ENCODE results near the gene GUCY2D.

GUCY2D gene

GRCh38 chr17:8051831-8052230 is 49.4 kb downstream of the GUCY2D start:
- WGBS (ENCODE audit: insufficient coverage) = 94% methylated on average over 5 of the region's 7 CpGs
- H3K27ac ChIP-seq (ENCODE audit: insufficient read depth in 1 of 2, low read depth in 1 of 2, low read length in 2 of 2, poor library complexity in 1 of 2, severe bottlenecking in 2 of 2) = no peak overlapping the region
- H3K27me3 ChIP-seq (replicated peaks in 2 of 5; ENCODE audit: control insufficient read depth in 4 of 5, insufficient read depth in 5 of 5, low read length in 4 of 5) = no peaks in the 10 kb centered on the region
- no peaks in the 10 kb centered on the region for H3K9me3 ChIP-seq (ENCODE audit: control extremely low read depth in 1 of 5, control insufficient read depth in 4 of 5, insufficient read depth in 2 of 5, low read depth in 1 of 5, low read length in 4 of 5)
- no peaks in the 10 kb centered on the region for H3K36me3 ChIP-seq (ENCODE audit: control insufficient read depth in 4 of 4, insufficient read depth in 4 of 4, low read length in 3 of 4)
- peaks cover 12 to 24% (median 20%) of the 10 kb centered on the region in 4 experiments for H3K4me1 ChIP-seq (ENCODE audit: control extremely low read depth in 1 of 4, control insufficient read depth in 4 of 4, insufficient read depth in 4 of 4, low read length in 3 of 4)
- ChIA-PET POLR2A (no interaction called here), CTCF (interaction anchor here (2.1 kb wide), 1 partner anchor 10 kb away, joined by 11 read pairs; no protein-coding TSS in a partner anchor)
- no peak overlapping the region for H3K4me3 ChIP-seq (ENCODE audit: control insufficient read depth in 1 of 7, extremely low read depth in 1 of 7, insufficient read depth in 4 of 7, low read depth in 2 of 7, low read length in 6 of 7)
- no peak for DNase-seq

DNA sequence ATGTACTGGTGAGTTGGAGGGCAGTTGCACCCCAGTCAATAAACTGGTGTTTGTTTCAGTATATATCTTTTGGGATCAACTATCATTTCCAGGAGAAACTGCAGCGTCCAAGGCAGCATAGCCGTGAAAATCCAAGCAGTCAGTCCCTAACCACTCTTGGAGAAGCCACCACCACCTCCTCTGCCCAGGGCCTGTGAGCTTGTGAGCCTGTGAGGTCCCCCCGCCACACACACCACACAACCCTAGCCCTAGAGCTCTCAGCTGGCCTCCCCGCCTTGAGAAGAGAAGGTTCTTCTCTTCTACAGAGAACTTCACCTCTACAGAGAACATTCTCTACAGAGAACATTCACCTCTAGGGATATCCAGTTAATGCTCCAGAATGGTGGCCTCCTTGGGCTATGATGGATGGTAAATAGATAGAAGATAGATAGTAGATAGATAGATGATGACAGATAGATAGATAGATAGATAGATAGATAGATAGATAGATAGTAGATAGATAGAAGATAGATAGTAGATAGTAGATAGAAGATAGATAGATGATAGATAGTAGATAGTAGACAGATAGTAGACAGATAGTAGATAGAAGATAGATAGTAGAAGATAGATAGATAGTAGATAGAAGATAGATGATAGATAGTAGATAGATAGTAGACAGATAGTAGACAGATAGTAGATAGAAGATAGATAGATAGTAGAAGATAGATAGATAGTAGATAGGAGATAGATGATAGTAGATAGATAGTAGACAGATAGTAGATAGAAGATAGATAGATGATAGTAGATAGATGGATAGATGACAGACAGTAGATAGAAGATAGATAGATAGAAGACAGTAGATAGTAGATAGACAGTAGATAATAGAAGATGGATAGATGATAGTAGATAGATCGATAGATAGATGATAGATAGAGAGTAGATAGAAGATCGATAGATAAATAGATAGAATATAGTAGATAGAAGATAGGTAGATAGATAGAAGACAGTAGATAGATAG is 50.1 kb downstream of the GUCY2D start:
- H3K4me3 ChIP-seq (ENCODE audit: control insufficient read depth in 1 of 7, extremely low read depth in 1 of 7, insufficient read depth in 4 of 7, low read depth in 2 of 7, low read length in 6 of 7) = no peak overlapping the region
- H3K27ac ChIP-seq (ENCODE audit: insufficient read depth in 1 of 2, low read depth in 1 of 2, low read length in 2 of 2, poor library complexity in 1 of 2, severe bottlenecking in 2 of 2) = no peak overlapping the region
- POLR2A ChIA-PET = no interaction called here
- H3K9me3 ChIP-seq (ENCODE audit: control extremely low read depth in 1 of 5, control insufficient read depth in 4 of 5, insufficient read depth in 2 of 5, low read depth in 1 of 5, low read length in 4 of 5) = no peaks in the 10 kb centered on the region
- WGBS (ENCODE audit: insufficient coverage) = 96% methylated on average over 4 of the region's 6 CpGs
- CTCF ChIA-PET = interaction anchor here (2.1 kb wide), 1 partner anchor 11 kb away, joined by 11 read pairs; no protein-coding TSS in a partner anchor
- H3K27me3 ChIP-seq (replicated peaks in 2 of 5; ENCODE audit: control insufficient read depth in 4 of 5, insufficient read depth in 5 of 5, low read length in 4 of 5) = no peaks in the 10 kb centered on the region
- H3K4me1 ChIP-seq (ENCODE audit: control extremely low read depth in 1 of 4, control insufficient read depth in 4 of 4, insufficient read depth in 4 of 4, low read length in 3 of 4) = peaks cover 20 to 31% (median 27%) of the 10 kb centered on the region in 4 experiments
- no peak for DNase-seq
- no peaks in the 10 kb centered on the region for H3K36me3 ChIP-seq (ENCODE audit: control insufficient read depth in 4 of 4, insufficient read depth in 4 of 4, low read length in 3 of 4)

DNA sequence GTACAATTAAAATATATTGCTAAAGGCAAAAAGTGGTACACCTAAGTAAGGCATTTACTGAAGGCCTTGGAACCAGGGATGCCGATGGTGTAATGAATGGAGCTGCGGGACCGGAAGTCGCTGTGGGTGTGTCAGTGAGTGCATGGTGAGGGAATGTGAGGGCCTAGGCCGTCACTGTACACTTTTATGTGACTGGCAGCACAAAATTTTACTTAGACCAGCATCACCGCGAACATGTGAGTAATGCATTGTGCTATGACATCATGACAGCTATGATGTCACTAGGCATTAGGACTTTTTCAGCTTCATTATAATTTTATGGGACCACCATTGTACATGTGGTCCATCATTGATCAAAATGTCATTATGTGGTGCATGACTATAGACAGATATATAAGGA is 51.2 kb downstream of the GUCY2D start:
- DNase-seq = no peak
- no peaks in the 10 kb centered on the region for H3K36me3 ChIP-seq (ENCODE audit: control insufficient read depth in 4 of 4, insufficient read depth in 4 of 4, low read length in 3 of 4)
- no peaks in the 10 kb centered on the region for H3K27me3 ChIP-seq (replicated peaks in 2 of 5; ENCODE audit: control insufficient read depth in 4 of 5, insufficient read depth in 5 of 5, low read length in 4 of 5)
- POLR2A ChIA-PET = no interaction called here
- no peaks in the 10 kb centered on the region for H3K9me3 ChIP-seq (ENCODE audit: control extremely low read depth in 1 of 5, control insufficient read depth in 4 of 5, insufficient read depth in 2 of 5, low read depth in 1 of 5, low read length in 4 of 5)
- WGBS (ENCODE audit: insufficient coverage) = 100% methylated on average over 7 of the region's 7 CpGs
- no peak overlapping the region for H3K4me3 ChIP-seq (ENCODE audit: control insufficient read depth in 1 of 7, extremely low read depth in 1 of 7, insufficient read depth in 4 of 7, low read depth in 2 of 7, low read length in 6 of 7)
- CTCF ChIA-PET = interaction anchor here (0.6 to 1.9 kb wide), 4 partner anchors 12 to 141 kb away, joined by 3 to 10 read pairs (median 6); no protein-coding TSS in a partner anchor
- no peak overlapping the region for H3K27ac ChIP-seq (ENCODE audit: insufficient read depth in 1 of 2, low read depth in 1 of 2, low read length in 2 of 2, poor library complexity in 1 of 2, severe bottlenecking in 2 of 2)
- H3K4me1 ChIP-seq (ENCODE audit: control extremely low read depth in 1 of 4, control insufficient read depth in 4 of 4, insufficient read depth in 4 of 4, low read length in 3 of 4) = peaks cover 27 to 40% (median 36%) of the 10 kb centered on the region in 4 experiments

GRCh38 chr17:8055851-8056231 is 53.4 kb downstream of the GUCY2D start:
- ChIA-PET CTCF (interaction anchor here (0.7 to 8.8 kb wide), 21 partner anchors 10 to 312 kb away, joined by 3 to 216 read pairs (median 5); partner anchors contain the start of genes ALOX15B, CNTROB, GUCY2D and RNF227), POLR2A (interaction anchor here (0.6 to 1.4 kb wide), 3 partner anchors 38 to 177 kb away, joined by 3 to 6 read pairs (median 5); no protein-coding TSS in a partner anchor)
- Histone ChIP-seq H3K27me3 (replicated peaks in 2 of 5; ENCODE audit: control insufficient read depth in 4 of 5, insufficient read depth in 5 of 5, low read length in 4 of 5) (no peaks in the 10 kb centered on the region), H3K9me3 (ENCODE audit: control extremely low read depth in 1 of 5, control insufficient read depth in 4 of 5, insufficient read depth in 2 of 5, low read depth in 1 of 5, low read length in 4 of 5) (no peaks in the 10 kb centered on the region), H3K4me3 (ENCODE audit: control insufficient read depth in 1 of 7, extremely low read depth in 1 of 7, insufficient read depth in 4 of 7, low read depth in 2 of 7, low read length in 6 of 7) (peak overlapping the region in 3 of 7 experiments; percentile 15 to 55 (median 51)), H3K27ac (ENCODE audit: insufficient read depth in 1 of 2, low read depth in 1 of 2, low read length in 2 of 2, poor library complexity in 1 of 2, severe bottlenecking in 2 of 2) (peak overlapping the region in 1 of 2 experiments; percentile 27), H3K36me3 (ENCODE audit: control insufficient read depth in 4 of 4, insufficient read depth in 4 of 4, low read length in 3 of 4) (no peaks in the 10 kb centered on the region), H3K4me1 (ENCODE audit: control extremely low read depth in 1 of 4, control insufficient read depth in 4 of 4, insufficient read depth in 4 of 4, low read length in 3 of 4) (peaks cover 35 to 56% (median 52%) of the 10 kb centered on the region in 4 experiments)
- DNase-seq = no peak
- no CpG with 5 or more reads among the region's 3 CpGs for WGBS (ENCODE audit: insufficient coverage)

- no peaks in the 10 kb centered on the region for H3K36me3 ChIP-seq (ENCODE audit: control insufficient read depth in 4 of 4, insufficient read depth in 4 of 4, low read length in 3 of 4)
- H3K27me3 ChIP-seq (replicated peaks in 2 of 5; ENCODE audit: control insufficient read depth in 4 of 5, insufficient read depth in 5 of 5, low read length in 4 of 5) = peaks cover 0 to 3% (median 0%) of the 10 kb centered on the region in 5 experiments
- peak overlapping the region in 1 of 2 experiments; percentile 27 for H3K27ac ChIP-seq (ENCODE audit: insufficient read depth in 1 of 2, low read depth in 1 of 2, low read length in 2 of 2, poor library complexity in 1 of 2, severe bottlenecking in 2 of 2)
- ChIA-PET CTCF (interaction anchor here (0.7 to 8.8 kb wide), 36 partner anchors 10 to 313 kb away, joined by 3 to 216 read pairs (median 5); partner anchors contain the start of genes ALOX15B, CNTROB, GUCY2D and RNF227), POLR2A (interaction anchor here (0.6 to 1.4 kb wide), 4 partner anchors 39 to 178 kb away, joined by 3 to 6 read pairs (median 4); no protein-coding TSS in a partner anchor)
- H3K4me1 ChIP-seq (ENCODE audit: control extremely low read depth in 1 of 4, control insufficient read depth in 4 of 4, insufficient read depth in 4 of 4, low read length in 3 of 4) = peaks cover 35 to 56% (median 52%) of the 10 kb centered on the region in 4 experiments
- DNase-seq = peak; percentile 88 to 97 (median 97)
- 18% methylated on average over 8 of the region's 14 CpGs for WGBS (ENCODE audit: insufficient coverage)
- H3K4me3 ChIP-seq (ENCODE audit: control insufficient read depth in 1 of 7, extremely low read depth in 1 of 7, insufficient read depth in 4 of 7, low read depth in 2 of 7, low read length in 6 of 7) = peak overlapping the region in 4 of 7 experiments; percentile 15 to 55 (median 43)
- no peaks in the 10 kb centered on the region for H3K9me3 ChIP-seq (ENCODE audit: control extremely low read depth in 1 of 5, control insufficient read depth in 4 of 5, insufficient read depth in 2 of 5, low read depth in 1 of 5, low read length in 4 of 5)
These were observed 54.0 kb downstream of the GUCY2D start for GRCh38 chr17:8056232-8056975.

GRCh38 chr17:8056976-8057625 is 54.7 kb downstream of the GUCY2D start:
- DNase-seq = no peak
- no peak overlapping the region for H3K27ac ChIP-seq (ENCODE audit: insufficient read depth in 1 of 2, low read depth in 1 of 2, low read length in 2 of 2, poor library complexity in 1 of 2, severe bottlenecking in 2 of 2)
- H3K4me3 ChIP-seq (ENCODE audit: control insufficient read depth in 1 of 7, extremely low read depth in 1 of 7, insufficient read depth in 4 of 7, low read depth in 2 of 7, low read length in 6 of 7) = peak overlapping the region in 2 of 7 experiments; percentile 54 to 55
- ChIA-PET CTCF (interaction anchor here (0.6 to 8.8 kb wide), 40 partner anchors 9 to 314 kb away, joined by 3 to 216 read pairs (median 4); partner anchors contain the start of genes ALOX15B, CNTROB, GUCY2D and RNF227), POLR2A (interaction anchor here (0.6 to 1.4 kb wide), 5 partner anchors 39 to 141 kb away, joined by 3 to 5 read pairs (median 3); partner anchors contain the start of gene RNF227)
- peaks cover 35 to 56% (median 52%) of the 10 kb centered on the region in 4 experiments for H3K4me1 ChIP-seq (ENCODE audit: control extremely low read depth in 1 of 4, control insufficient read depth in 4 of 4, insufficient read depth in 4 of 4, low read length in 3 of 4)
- no peaks in the 10 kb centered on the region for H3K36me3 ChIP-seq (ENCODE audit: control insufficient read depth in 4 of 4, insufficient read depth in 4 of 4, low read length in 3 of 4)
- WGBS (ENCODE audit: insufficient coverage) = 75% methylated on average over 14 of the region's 17 CpGs
- peaks cover 0 to 5% (median 0%) of the 10 kb centered on the region in 5 experiments for H3K27me3 ChIP-seq (replicated peaks in 2 of 5; ENCODE audit: control insufficient read depth in 4 of 5, insufficient read depth in 5 of 5, low read length in 4 of 5)
- no peaks in the 10 kb centered on the region for H3K9me3 ChIP-seq (ENCODE audit: control extremely low read depth in 1 of 5, control insufficient read depth in 4 of 5, insufficient read depth in 2 of 5, low read depth in 1 of 5, low read length in 4 of 5)

All from common myeloid progenitor, CD34-positive (primary cell).